Central memory CD4-positive, alpha-beta T cell (primary cell): Measurements from ENCODE around the gene ZDHHC17.

Experiments
- DNase-seq: peaks from one replicate; pipeline ENCODE4 v3.0.0; 2022

Gene ZDHHC17

DNA sequence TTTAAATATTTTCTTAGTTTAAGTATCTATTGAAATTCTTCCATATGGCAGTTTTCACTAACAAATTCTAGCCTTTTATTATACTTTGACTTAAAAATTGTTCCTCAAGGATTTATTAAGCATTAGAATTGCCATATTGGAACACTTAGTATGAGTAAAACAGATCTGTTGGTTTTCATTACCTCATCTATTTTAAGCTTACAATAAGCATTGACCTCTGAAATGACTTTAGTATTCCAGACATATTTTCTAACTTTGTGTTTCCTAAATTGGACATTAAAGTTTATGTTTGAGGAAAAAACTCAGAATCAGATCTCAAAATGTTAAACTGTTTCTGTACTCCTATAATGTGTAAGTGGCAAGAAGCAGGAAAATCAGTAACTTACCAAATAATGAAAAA lies 66.5 kb downstream of the ZDHHC17 start:
- DNase-seq = no peak

DNA sequence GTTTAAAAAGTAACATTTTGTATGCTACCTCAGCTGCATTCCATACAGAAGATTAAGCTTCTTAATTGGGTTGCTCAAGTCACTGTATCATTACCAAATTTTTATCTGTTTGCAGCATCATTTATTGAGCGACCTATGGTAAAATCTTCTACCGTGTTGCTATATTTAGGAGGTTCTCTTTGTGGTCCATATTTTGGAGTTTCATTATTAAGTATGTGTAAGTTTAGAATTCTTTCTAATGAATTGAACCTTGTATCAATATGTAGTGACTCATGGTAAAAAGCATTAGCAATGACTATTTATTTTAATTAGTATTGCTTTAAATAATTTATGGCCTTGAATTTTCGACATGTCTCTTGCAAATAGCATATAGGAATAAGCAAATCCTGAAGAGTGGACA lies 72.7 kb downstream of the ZDHHC17 start:
- DNase-seq = no peak

DNA sequence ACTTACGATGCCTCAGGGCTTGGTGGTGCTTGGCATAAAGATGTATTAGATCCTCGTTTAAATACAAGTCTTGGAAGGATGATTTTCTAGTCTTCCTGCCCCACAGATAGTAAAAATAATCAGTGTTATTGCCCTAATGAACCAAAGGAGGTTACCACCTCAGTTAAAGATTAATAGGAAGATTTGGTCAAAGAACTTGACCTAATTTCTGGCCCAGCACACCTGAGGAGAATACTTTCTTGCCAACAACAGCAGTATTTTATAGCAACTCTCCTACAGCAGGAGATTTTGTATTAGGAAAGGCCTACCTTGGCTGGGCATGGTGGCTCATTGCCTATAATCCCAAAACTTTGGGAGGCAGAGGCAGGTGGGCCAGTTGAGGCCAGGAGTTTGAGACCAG lies 83.3 kb downstream of the ZDHHC17 start:
- DNase-seq = no peak

DNA sequence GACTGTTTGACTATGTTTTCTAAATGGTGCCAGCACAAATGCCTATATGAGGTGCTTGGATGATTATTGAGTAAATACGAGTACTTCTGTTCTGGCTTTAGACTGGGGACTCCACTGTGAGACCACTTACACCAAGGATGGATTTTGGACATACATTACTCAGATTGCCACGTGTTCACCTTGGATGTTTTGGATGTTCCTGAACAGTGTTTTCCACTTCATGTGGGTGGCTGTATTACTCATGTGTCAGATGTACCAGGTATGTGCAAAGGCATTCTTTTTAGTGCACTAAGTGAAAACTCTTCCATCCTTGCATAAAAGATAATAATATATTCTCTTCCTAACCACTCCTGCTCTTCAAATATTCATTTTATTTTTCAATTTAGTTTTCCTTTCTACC lies 84.2 kb downstream of the ZDHHC17 start:
- DNase-seq = no peak

DNA sequence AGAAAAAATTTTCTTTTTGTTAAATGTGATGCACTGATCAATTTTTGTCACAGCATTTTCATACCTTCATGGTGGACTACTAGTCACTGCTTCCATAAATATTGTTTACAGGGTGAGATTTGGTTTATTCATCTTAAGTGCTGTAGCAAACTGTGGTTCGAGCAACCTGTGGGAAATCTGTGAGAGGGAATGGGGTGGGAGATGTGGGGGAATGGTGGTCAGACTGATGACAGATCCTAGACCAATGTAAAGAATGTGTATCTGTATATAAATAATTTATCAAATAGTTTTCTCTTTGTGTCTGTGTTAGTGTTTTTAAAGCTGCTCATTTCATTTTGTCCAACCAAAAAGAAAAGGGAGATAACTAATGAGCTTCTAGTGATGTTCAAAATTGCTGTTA lies 88.2 kb downstream of the ZDHHC17 start:
- no peak for DNase-seq

DNA sequence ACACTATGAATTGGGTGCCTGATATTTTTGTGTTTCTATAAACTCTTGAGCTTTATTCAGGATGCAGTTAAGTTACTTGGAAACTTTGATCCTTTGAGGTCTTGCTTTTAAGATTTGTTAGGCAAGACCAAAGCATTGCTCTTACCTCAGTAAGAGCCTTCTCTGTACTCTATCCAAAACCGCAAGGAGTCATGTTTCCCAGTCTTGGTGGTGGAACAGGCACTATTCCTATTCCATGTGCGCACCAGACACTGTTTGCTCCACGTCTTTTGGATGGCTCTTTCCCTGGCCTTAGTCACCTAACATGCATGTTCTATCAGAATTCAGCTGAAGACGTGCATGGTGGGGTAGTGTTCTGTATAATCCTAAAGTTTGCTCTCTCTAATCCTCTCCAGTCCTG lies 91.4 kb downstream of the ZDHHC17 start:
- DNase-seq = no peak

DNA sequence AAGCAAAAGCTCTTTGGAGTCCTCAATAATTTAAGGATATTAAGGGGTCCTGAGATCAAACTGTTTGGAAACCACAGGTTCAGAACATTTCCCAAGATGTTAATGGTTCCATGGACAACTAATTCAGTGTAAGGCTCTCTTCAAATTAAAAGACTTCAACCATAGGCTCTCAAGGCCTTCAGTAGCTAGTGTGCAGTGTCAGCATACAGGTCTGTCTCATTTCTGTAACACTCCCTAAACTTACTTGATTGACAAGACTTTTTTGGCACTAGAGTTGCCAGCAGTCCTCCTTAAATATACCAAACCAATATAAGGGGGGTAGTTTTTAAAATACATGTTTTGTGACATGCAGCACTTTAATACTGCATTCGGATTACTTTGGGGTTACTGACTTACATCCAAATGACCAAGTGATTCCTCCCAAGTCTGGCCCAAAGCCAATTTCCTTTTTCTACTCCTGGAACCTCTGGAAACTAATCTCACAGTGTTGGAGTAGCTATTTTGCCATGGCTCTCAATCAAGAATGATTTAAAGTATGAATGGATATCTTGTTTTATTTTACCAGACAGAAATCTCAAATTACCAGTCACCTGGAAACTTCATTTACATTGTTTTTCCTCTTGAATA lies 92.2 kb downstream of the ZDHHC17 start:
- DNase-seq = no peak

DNA sequence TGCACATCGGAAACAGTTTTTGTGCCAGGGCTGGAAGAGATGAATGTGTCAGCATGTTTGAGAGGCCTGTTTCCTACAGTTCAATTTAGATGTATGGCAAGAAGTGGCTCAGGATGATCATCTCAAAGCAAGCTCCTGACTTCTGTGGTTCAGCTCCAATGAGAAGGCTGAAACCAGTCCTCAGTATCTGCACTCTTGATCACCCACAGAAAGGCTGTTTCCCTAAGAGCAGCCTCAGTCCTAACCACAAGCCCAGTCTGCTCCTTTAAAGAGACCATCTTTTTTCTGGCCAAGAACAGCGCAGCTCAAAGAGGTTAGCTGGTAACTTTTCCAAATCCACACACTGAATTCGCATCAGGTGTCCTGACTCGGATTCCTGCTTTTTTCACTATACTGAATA lies 95.7 kb downstream of the ZDHHC17 start:
- DNase-seq = no peak

DNA sequence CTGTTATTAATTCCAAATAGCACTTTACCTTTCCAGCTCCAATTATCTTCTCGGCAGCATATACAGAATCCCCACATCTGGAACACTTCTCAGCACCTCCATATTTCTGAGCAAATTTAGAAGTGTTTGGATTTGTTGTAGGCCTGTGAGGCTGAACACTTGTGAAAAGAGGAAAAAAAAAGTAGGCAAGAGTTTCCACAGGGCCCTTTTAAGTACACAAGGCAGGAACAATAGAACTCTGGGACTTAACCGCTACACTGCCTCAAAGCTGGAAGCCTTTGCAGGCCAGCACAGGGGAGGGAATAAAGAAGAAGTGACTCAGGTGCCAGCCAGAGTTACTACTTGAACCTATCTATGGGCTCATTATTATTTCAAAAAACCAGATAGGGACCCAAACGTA lies 96.3 kb downstream of the ZDHHC17 start:
- no peak for DNase-seq

DNA sequence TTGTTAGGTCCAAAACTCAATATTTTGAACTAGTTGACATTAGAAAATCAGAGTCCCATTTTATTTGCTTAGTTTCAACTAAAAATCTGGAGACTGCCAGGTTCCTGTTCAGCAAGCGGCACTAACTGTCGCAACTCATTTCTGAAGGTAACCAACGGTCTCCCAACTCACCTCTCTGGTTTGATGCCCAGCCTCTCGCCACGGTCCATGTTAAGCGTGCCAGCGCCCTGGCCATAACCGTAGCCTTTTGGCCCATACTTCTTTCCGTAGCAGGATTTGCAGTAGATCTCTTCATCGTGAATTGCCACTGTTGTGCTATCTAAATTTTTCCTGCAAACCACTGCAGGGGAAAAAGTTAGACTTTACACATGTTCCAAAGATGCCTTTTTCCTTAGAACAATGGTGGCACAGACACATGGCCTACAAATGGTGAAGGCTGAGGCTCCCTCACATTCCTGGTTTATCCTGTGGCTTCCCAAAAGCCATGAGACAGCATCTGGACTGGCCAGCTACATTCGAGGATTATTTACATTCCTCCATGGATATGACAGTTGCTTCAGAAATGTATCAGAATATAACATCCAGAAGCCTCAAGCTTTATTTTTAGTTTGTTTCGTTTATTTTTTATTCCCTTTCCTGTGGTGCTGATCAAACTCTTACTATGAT lies 99.2 kb downstream of the ZDHHC17 start:
- DNase-seq = no peak

DNA sequence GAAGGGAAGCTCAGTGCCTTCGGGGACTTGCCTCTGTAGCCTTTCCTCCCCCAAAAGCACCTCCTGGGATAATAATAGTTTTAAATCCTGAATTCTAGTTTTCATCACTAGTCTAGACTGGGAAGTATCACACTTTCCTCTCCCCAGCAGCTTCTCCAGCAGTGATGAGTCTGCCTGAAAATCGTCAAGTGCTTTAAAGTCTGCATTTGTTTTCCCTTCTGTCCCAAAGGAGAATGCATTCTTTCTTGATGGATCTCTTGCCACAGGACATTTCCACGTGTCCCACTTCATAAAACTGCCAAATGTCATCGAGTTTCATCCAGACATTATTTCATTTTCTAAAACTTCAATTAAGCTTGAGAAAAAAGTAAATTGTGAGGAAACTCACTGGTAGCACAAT lies 99.9 kb downstream of the ZDHHC17 start:
- no peak for DNase-seq

DNA sequence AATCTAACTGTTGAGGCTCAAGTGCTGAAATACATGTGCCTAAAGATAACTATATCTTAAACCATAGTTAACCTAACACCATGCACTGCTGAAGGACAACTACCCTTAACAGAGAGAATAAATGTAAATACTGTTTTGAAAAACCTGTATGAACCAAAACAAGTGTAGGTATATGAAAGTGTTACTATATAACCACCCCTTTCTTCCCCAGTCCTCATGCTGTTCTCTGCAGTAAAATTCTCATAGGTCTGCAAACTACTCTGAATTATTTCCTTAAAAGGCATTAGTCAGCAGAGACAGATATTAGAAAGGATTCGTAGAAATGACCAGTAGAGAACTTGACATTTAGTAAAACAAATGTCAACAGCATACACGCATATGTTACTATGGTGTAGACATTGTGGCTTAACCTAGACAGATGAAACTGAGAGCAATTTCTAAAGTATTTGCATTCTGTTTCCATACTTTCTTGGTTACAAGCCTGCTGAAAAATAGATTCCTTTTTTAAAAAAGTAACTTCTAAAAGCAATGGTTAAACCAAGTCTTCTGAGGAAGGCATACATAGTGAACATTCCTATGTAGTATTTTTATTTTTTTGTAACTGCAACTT lies 101.0 kb downstream of the ZDHHC17 start:
- DNase-seq = no peak

DNA sequence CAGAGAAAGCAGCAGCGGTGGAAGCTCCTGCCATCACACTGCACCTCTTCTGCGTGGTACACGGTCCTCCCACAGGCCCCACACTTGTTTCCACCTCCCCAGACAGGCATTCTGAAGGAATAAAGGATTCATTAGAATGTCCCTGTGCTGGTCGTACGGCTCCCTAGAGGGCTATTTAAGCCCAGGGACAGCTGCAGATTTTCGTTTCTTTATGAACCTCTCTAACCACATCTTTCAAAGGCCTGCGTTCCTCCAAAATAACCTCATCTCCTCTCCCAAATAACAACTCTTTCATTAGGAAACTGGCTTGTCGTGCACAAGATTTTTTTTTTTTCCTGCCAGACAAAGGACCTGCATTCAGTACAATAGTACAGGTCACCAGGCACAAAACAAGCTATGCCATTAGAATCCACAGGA lies 102.2 kb downstream of the ZDHHC17 start:
- no peak for DNase-seq

DNA sequence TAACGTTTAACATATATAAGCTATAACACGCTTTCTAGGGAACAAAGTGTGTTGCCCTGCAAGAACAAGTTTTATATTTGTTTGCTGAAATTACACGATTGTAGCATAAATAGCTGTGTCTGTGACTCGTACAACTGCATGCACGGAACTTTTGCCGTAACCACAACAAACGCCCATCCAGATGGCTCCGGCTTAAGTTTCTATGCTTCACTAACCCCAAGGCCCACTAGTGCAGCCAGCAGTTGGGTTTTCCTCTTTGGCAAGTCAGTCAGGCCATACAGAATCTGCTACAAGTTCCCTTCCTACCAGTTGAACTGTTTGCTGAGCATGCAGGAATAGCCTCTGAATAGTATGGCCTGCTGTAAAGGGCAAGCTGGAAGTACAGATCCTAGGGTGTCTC lies 102.8 kb downstream of the ZDHHC17 start:
- DNase-seq = no peak

DNA sequence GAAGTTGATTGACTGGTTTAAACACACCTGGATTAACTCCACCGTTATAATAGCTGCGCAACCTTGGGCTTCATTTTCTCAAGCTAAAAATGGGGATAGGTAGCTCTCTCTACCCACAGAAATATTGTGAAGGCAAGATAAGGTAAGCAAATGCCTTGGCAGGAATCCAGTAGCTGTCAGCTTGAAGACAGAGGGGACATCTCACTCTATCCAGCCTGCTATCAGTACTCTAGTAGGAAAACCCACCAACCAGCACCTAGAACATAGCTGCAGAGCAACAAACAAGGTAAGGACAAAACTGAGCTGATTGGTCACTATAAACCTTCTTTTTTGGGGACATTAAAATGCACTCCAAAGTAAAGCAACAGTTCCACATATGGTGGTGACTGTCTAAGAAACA lies 107.2 kb downstream of the ZDHHC17 start:
- no peak for DNase-seq

DNA sequence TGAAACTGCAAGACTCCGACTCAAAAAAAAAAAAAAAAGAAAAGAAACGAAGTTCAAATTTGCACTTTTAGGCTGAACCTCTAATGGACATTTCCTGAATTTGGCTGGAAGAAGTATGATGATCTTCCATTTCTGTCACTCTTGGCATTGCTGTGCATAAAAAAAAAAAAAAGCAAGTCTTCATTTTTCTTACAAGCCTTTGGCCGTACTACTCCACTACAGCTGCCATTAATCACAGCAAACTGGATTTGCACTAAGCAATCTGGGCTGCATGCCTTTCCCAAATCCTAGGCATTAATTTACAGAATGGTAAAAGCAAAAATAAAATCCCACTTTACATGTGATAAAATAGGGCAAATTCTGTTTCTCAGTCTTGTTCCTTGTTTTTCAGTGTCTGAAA lies 107.8 kb downstream of the ZDHHC17 start:
- DNase-seq = no peak

DNA sequence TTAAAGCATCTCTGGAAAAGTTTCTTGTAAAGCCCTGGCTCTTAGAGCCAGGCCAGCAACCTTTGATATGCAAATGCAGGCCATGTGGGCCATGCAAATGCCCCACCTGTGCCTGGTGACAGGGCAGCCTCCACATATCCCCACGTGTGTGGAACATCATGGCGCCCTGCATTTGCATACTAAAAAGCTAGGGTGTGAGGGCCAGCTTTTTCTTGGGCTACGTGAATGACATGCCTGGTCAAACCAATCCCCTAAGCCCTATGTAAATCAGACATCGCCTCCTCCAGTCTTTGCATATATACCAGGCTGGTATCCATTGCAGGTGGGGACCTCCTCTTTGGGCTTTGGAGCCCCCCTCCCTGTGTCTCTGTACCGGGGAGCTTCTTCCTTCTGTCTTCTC lies 108.5 kb downstream of the ZDHHC17 start:
- DNase-seq = no peak

DNA sequence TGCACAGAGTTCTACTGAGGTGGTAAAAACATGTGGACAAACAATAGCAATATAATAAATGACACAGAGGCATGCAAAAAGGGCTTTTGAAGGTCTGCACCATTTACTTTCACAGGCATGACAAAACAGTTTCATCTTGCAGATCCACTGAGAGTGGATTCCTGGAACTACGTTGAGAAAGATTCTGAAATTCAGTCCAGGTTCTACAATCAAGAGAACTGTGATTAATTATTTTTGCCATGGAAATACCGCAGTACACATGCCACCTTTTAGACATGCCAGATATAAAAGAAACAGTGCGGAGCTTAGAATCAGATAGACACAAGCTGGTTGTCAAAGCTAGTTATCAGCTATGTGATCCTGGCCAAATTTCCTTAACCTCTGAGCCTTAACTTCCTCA lies 110.1 kb downstream of the ZDHHC17 start:
- DNase-seq = no peak

DNA sequence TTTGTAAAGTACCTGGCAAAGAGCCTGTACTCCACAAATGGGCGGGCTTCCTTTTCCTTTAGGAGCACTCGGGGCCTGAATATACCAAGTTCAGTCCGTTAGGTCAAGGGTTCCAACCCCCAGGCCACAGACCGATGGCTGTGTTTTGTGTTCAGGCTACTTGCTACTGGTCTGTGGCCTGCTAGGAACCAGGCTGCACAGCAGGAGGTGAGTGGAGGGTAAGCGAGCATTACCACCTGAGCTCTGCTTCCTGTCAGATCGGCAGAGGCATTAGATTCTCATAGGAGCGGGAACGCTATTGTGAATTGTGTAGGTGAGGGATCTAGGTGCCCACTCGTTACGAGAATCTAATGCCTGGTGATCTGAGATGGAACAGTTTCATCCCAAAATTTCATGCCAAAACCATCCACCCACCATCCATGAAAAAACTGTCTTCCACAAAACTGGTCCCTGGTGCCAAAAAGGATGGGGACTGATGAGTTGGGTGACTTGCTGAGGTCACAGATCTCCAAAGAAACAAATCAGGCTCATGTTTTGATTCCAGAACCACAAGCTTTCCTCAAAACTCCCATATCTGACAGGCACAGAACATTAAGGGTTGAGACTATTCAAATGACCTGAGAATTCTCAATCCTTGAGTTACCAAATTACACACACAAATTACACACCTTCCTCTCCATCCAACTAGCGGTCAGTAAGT lies 110.7 kb downstream of the ZDHHC17 start:
- DNase-seq = no peak

DNA sequence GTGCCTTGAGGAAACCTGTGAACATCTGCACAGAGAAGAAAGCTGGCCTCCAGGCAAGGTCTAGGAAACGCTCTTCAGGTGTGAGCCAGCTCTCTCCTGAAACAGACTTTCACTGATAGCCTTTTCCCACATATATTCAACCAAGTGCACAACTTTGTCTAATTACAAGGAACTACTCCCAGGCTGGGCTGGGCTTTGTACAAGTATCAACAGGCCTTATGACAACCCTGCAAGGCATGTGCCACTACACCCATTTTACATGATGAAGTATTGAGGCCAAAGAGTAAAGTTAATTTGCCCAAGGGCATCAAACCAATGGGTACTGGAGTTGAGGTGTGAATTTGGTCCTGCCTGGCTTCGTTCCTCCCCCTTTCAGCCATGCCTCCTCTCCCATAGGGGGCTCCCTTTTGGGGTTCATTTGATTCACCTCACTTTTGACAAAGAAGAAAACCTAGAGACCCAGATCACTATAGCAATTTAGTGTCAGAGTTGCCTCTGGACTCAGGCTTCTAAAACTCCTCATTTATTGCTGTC lies 112.8 kb downstream of the ZDHHC17 start:
- DNase-seq = no peak

DNA sequence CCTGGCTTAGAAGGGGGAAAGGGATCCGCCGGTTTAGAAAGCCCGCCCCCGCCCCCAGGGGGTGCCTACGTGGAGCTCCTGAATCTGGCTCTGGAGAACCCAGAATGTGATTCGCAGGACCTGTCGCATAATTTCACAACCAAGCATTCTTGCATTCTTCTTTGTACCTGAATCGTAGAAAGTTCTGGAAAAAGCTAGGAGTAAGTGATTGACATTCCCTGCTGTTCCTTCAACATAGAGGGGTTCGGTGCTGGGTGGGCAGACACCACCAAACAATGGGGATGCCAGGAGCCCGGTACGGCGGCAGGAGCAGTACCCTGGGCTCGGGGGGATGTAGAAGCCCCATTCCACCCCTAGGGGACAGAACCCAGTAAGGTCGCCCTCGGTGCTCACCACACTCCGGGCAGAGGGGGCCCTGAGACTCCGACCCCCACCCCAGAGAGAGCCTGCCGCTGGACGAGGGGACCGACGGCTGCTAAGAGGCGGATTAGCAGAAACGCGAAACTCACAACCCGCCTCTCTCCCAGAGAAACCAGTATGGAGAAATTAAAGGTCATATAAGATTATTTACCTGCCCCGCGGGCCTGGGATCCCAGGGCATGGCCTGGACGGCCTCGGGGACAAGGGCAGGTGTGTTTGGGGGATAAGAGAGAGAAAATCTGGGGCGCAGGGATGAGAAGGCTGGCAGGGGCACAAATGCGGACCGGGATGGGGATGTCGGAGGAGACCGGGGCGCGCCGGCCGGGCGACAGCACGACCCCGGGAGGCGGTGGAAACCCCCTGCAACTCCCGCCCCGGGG lies 114.4 kb downstream of the ZDHHC17 start:
- no peak for DNase-seq

DNA sequence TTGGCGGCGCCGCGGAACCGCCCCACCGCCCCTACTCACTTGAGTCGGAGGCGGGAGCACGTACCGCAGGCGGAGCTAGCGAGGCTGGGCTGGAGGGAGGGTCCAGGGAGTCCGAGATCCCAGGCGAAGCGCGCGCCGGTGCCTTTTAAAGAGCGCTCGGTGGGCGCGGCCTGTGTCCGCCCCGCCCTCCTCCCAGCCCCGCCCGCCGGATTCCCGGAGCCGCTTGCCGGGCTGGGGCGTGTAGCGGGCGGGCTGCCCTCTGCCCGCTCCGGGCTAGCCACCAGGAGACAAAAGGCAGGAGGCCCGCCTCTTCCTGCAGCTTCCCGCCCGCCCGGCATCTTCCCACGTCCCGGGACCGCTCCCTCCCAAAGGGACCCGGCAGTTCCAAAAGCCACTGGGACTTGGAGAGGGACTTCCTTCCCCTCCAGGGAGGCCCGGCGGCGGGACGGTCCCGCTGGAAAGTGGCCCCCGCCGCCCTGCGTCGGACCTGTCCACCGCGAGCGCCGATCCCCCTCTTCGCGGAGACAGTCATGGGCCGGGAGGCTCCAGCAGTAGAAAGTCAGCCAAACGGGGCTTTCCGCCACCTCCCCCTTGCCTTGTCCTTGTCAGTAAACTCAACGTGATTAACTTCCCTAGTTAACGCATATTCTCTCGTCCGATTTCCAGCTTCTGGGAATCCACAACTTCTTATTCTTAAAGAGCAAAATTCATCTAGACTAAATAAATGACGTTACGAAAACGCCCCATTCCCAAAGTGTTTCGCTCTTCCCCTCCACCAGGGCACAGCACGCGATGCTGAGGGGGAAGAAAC lies 115.2 kb downstream of the ZDHHC17 start, which contains the start of gene CSRP2:
Gene CSRP2, minus strand, starts transcription at position 121 of the 811 bp plus-strand sequence. CDS start 12,759 bp downstream, outside the sequence.
- DNase-seq = peak; percentile 28
